GM19035 (cell line): ENCODE results near the gene PITX3.
"Not testable (repeated sequence)": the region's sequence is repeated elsewhere in the genome, so short reads cannot be mapped to it uniquely, and the experiment has no call there.

Experiments
- ATAC-seq: cut with Tn5 transposase; IDR thresholded peaks from one replicate; pipeline ENCODE4 v1.9.1; 2021; ENCODE audit not compliant: unreplicated experiment

Gene PITX3

GRCh38 chr10:102229810-102230263 lies 11.5 kb downstream of the PITX3 start:
- no peak for ATAC-seq

- ATAC-seq, result no peak
Measured at GRCh38 chr10:102227050-102227449, 14.3 kb downstream of the PITX3 start.

- no peak for ATAC-seq
Measured at GRCh38 chr10:102226542-102226870, 14.8 kb downstream of the PITX3 start.

GRCh38 chr10:102225646-102226541 lies 15.4 kb downstream of the PITX3 start, which contains the start of gene ELOVL3:
Gene ELOVL3, plus strand, starts transcription at chr10:102226299. Its CDS starts 250 bp downstream, at chr10:102226549.
- peak; percentile 94 for ATAC-seq

- no peak for ATAC-seq
Measured at GRCh38 chr10:102222797-102223196, 18.5 kb downstream of the PITX3 start.

GRCh38 chr10:102220612-102221011 lies 20.7 kb downstream of the PITX3 start:
- no peak for ATAC-seq

- ATAC-seq, result no peak
Measured at GRCh38 chr10:102219370-102219769, 21.9 kb downstream of the PITX3 start.

GRCh38 chr10:102213599-102213998 lies 27.7 kb downstream of the PITX3 start:
- ATAC-seq, result not testable (repeated sequence)

GRCh38 chr10:102211615-102212299 lies 29.6 kb downstream of the PITX3 start:
- no peak for ATAC-seq

- ATAC-seq, result no peak
Measured at GRCh38 chr10:102208311-102209035, 32.8 kb downstream of the PITX3 start.

- no peak for ATAC-seq
Measured at GRCh38 chr10:102202386-102202785, 38.9 kb downstream of the PITX3 start.

- no peak for ATAC-seq
Measured at GRCh38 chr10:102200751-102201640, 40.3 kb downstream of the PITX3 start.

GRCh38 chr10:102198027-102198426 lies 43.3 kb downstream of the PITX3 start:
- no peak for ATAC-seq

GRCh38 chr10:102196893-102197292 lies 44.4 kb downstream of the PITX3 start:
- no peak for ATAC-seq

- ATAC-seq, result no peak
Measured at GRCh38 chr10:102195296-102195870, 45.9 kb downstream of the PITX3 start.

- ATAC-seq, result no peak
Measured at GRCh38 chr10:102191956-102192355, 49.4 kb downstream of the PITX3 start.

- ATAC-seq, result not testable (repeated sequence)
Measured at GRCh38 chr10:102188941-102189898, 52.1 kb downstream of the PITX3 start.

GRCh38 chr10:102188298-102188940 lies 52.9 kb downstream of the PITX3 start:
- no peak for ATAC-seq
